Measurements from ENCODE around the gene ZNF578. TPM values are rescaled to one million over a fixed set of nuclear protein-coding genes. Genes with fewer than 3 reads are reported as not detected.

The ZNF578 gene
- total RNA-seq, 1 experiment from 2014 or later, result not detected

- intact Hi-C loops (cut with micrococcal nuclease), result no loop called here
- Histone ChIP-seq H3K4me3 (ENCODE audit: low read length) (no peak overlapping the region), H3K36me3 (ENCODE audit: low read depth, low read length) (no peaks in the 10 kb centered on the region), H3K27me3 (ENCODE audit: low read length) (no peaks in the 10 kb centered on the region), H3F3A (ENCODE audit: low read length, unreplicated experiment) (no peaks in the 10 kb centered on the region), H3K9me3 (ENCODE audit: low read length) (peaks cover 45% of the 10 kb centered on the region), H4K20me1 (ENCODE audit: low read length) (no peaks in the 10 kb centered on the region), H3K4me1 (ENCODE audit: insufficient read depth, low read length) (no peaks in the 10 kb centered on the region), H2AFZ (ENCODE audit: low read length) (no peak overlapping the region), H3K27ac (ENCODE audit: low read length) (no peak overlapping the region), H3K9me2 (replicated peaks; ENCODE audit: low read length) (no peaks in the 10 kb centered on the region), H3K4me2 (ENCODE audit: low read length) (no peak overlapping the region), H3K79me2 (ENCODE audit: low read length) (no peaks in the 10 kb centered on the region), H3K9ac (ENCODE audit: low read length) (no peak overlapping the region)
- TF ChIP-seq EZH2 (IDR thresholded peaks at IDR 0.05; ENCODE audit: low read length, unreplicated experiment), result no peak
- CTCF ChIA-PET, result no interaction called here
- POLR2A ChIA-PET (ENCODE audit: unreplicated experiment), result no interaction called here
- ATAC-seq (no peak), DNase-seq (no peak)
- BruUV-seq (replicated peaks), result no TSS peak
These were observed 66.7 kb downstream of the ZNF578 start for GRCh38 chr19:52520013-52520412.

- ChIA-PET CTCF (no interaction called here), POLR2A (ENCODE audit: unreplicated experiment) (no interaction called here)
- no peak overlapping the region for H2AFZ ChIP-seq (ENCODE audit: low read length)
- H3K9me3 ChIP-seq (ENCODE audit: low read length), result peaks cover 30% of the 10 kb centered on the region
- DNase-seq (no peak), ATAC-seq (no peak)
- no peak overlapping the region for H3K27ac ChIP-seq (ENCODE audit: low read length)
- no peaks in the 10 kb centered on the region for H4K20me1 ChIP-seq (ENCODE audit: low read length)
- no peaks in the 10 kb centered on the region for H3K9me2 ChIP-seq (replicated peaks; ENCODE audit: low read length)
- H3K4me1 ChIP-seq (ENCODE audit: insufficient read depth, low read length), result no peaks in the 10 kb centered on the region
- H3K9ac ChIP-seq (ENCODE audit: low read length), result no peak overlapping the region
- no peak overlapping the region for H3K4me3 ChIP-seq (ENCODE audit: low read length)
- no peaks in the 10 kb centered on the region for H3K27me3 ChIP-seq (ENCODE audit: low read length)
- no peak overlapping the region for H3K4me2 ChIP-seq (ENCODE audit: low read length)
- BruUV-seq (replicated peaks), result no TSS peak
- no peaks in the 10 kb centered on the region for H3K36me3 ChIP-seq (ENCODE audit: low read depth, low read length)
- TF ChIP-seq CTCF (conservative IDR thresholded peaks at IDR 0.05; ENCODE audit: low read depth, low read length) (no peak), EZH2 (IDR thresholded peaks at IDR 0.05; ENCODE audit: low read length, unreplicated experiment) (no peak), EZH2phosphoT487 (IDR thresholded peaks at IDR 0.05; ENCODE audit: borderline replicate concordance, low read length) (no peak)
- no peaks in the 10 kb centered on the region for H3F3A ChIP-seq (ENCODE audit: low read length, unreplicated experiment)
- intact Hi-C loops (cut with micrococcal nuclease), result no loop called here
- 0 out of 2 replicates have a peak, but pooled peaks cover under 1% of the 10 kb centered on the region for H3K79me2 ChIP-seq (ENCODE audit: low read length)
These were observed 69.2 kb downstream of the ZNF578 start for GRCh38 chr19:52522551-52522950.

- Histone ChIP-seq H3K9me2 (replicated peaks; ENCODE audit: low read length) (no peaks in the 10 kb centered on the region), H3K4me2 (ENCODE audit: low read length) (no peak overlapping the region), H3K9ac (ENCODE audit: low read length) (no peak overlapping the region), H3K36me3 (ENCODE audit: low read depth, low read length) (0 out of 2 replicates have a peak, but pooled peaks cover under 1% of the 10 kb centered on the region), H2AFZ (ENCODE audit: low read length) (no peak overlapping the region), H4K20me1 (ENCODE audit: low read length) (no peaks in the 10 kb centered on the region), H3K27ac (ENCODE audit: low read length) (no peak overlapping the region), H3K79me2 (ENCODE audit: low read length) (peaks cover 15% of the 10 kb centered on the region), H3K27me3 (ENCODE audit: low read length) (no peaks in the 10 kb centered on the region), H3K9me3 (ENCODE audit: low read length) (peaks cover 30% of the 10 kb centered on the region), H3K4me3 (ENCODE audit: low read length) (no peak overlapping the region), H3F3A (ENCODE audit: low read length, unreplicated experiment) (no peaks in the 10 kb centered on the region), H3K4me1 (ENCODE audit: insufficient read depth, low read length) (0 out of 2 replicates have a peak, but pooled peaks cover 10% of the 10 kb centered on the region)
- ATAC-seq (no peak), DNase-seq (no peak)
- ChIA-PET CTCF (no interaction called here), POLR2A (ENCODE audit: unreplicated experiment) (no interaction called here)
- intact Hi-C loops (cut with micrococcal nuclease), result no loop called here
- TF ChIP-seq EZH2phosphoT487 (IDR thresholded peaks at IDR 0.05; ENCODE audit: borderline replicate concordance, low read length) (no peak), EZH2 (IDR thresholded peaks at IDR 0.05; ENCODE audit: low read length, unreplicated experiment) (no peak), CTCF (conservative IDR thresholded peaks at IDR 0.05; ENCODE audit: low read depth, low read length) (no peak)
- no TSS peak for BruUV-seq (replicated peaks)
These were observed 70.7 kb downstream of the ZNF578 start for GRCh38 chr19:52524086-52524485.

Data from PC-3 (cell line).